ENCODE data around the gene SLC9A4.
A peak's percentile ranks its signal among the peaks of the same experiment; 100 is the strongest.

The SLC9A4 gene

GRCh38 chr2:102504833-102505232 is 31.8 kb downstream of the SLC9A4 start:
- DNase-seq: no peak

- no peak for DNase-seq
Measured at GRCh38 chr2:102505290-102505689, 32.3 kb downstream of the SLC9A4 start.

- no peak for DNase-seq
Measured at GRCh38 chr2:102506743-102507142, 33.7 kb downstream of the SLC9A4 start.

GRCh38 chr2:102508863-102509262 is 35.8 kb downstream of the SLC9A4 start:
- DNase-seq: no peak

GRCh38 chr2:102509749-102510148 is 36.7 kb downstream of the SLC9A4 start:
- DNase-seq: no peak

- DNase-seq: no peak
Measured at GRCh38 chr2:102510791-102511575, 38.0 kb downstream of the SLC9A4 start.

GRCh38 chr2:102512161-102512560 is 39.1 kb downstream of the SLC9A4 start:
- no peak for DNase-seq

GRCh38 chr2:102513355-102513939 is 40.4 kb downstream of the SLC9A4 start:
- no peak for DNase-seq

- DNase-seq: peak; percentile 95
Measured at GRCh38 chr2:102514061-102514785, 41.2 kb downstream of the SLC9A4 start.

GRCh38 chr2:102515851-102516250 is 42.8 kb downstream of the SLC9A4 start:
- DNase-seq: no peak

GRCh38 chr2:102518170-102518569 is 45.1 kb downstream of the SLC9A4 start:
- DNase-seq: no peak

- no peak for DNase-seq
Measured at GRCh38 chr2:102520009-102520408, 47.0 kb downstream of the SLC9A4 start.

GRCh38 chr2:102520801-102521200 is 47.8 kb downstream of the SLC9A4 start:
- no peak for DNase-seq

- DNase-seq: no peak
Measured at GRCh38 chr2:102522162-102522561, 49.1 kb downstream of the SLC9A4 start.

GRCh38 chr2:102522890-102523289 is 49.9 kb downstream of the SLC9A4 start:
- no peak for DNase-seq

GRCh38 chr2:102523651-102524050 is 50.6 kb downstream of the SLC9A4 start:
- DNase-seq: no peak

GRCh38 chr2:102527086-102527485 is 54.1 kb downstream of the SLC9A4 start:
- no peak for DNase-seq

- DNase-seq: no peak
Measured at GRCh38 chr2:102538491-102538890, 65.5 kb downstream of the SLC9A4 start.

- no peak for DNase-seq
Measured at GRCh38 chr2:102540882-102541281, 67.9 kb downstream of the SLC9A4 start.

- no peak for DNase-seq
Measured at GRCh38 chr2:102544182-102544581, 71.2 kb downstream of the SLC9A4 start.

GRCh38 chr2:102547462-102547861 is 74.4 kb downstream of the SLC9A4 start:
- no peak for DNase-seq

- DNase-seq: no peak
Measured at GRCh38 chr2:102549027-102549426, 76.0 kb downstream of the SLC9A4 start.

- DNase-seq: no peak
Measured at GRCh38 chr2:102550151-102550550, 77.1 kb downstream of the SLC9A4 start.

All from fibroblast of skin of right quadriceps (primary cell).